CD14-positive monocyte (primary cell): ENCODE measurements around the gene TTC12. TPM values are rescaled to one million over a fixed set of nuclear protein-coding genes. Genes with fewer than 3 reads are reported as not detected.

Source experiments
- DNase-seq, 3 donors: peaks; one replicate each; pipeline ENCODE4 v3.0.0-alpha.2; 2011 to 2022
- H2AFZ ChIP-seq: 2 replicates; pipeline ENCODE4 v1.6.0; 2012; ENCODE audit warnings: mild to moderate bottlenecking, low read depth, low read length, inconsistent platforms; ENCODE audit not compliant: insufficient read depth, poor library complexity, severe bottlenecking
- H3K27ac ChIP-seq, 2 donors: 1 replicate in 1 of 2; 2 replicates in 1 of 2; pipeline ENCODE4 v1.5.1; 2012 to 2013; ENCODE audit warnings: low read length in 2 of 2, control low read depth in 1 of 2, inconsistent platforms in 1 of 2, low read depth in 1 of 2, mild to moderate bottlenecking in 1 of 2
- H3K27me3 ChIP-seq, 2 donors: one replicate each; pipeline versions ENCODE4 v1.6.0 to v1.6.1; 2011 to 2013; ENCODE audit warnings: low read length in 2 of 2; ENCODE audit not compliant: control insufficient read depth in 2 of 2, insufficient read depth in 2 of 2
- H3K36me3 ChIP-seq, 2 donors: replicated peaks in 1 of 2; 1 replicate in 1 of 2; 2 replicates in 1 of 2; pipeline versions ENCODE4 v1.5.1 to v1.6.1; 2012 to 2013; ENCODE audit warnings: low read length in 2 of 2, control low read depth in 1 of 2, inconsistent platforms in 1 of 2, mild to moderate bottlenecking in 1 of 2; ENCODE audit not compliant: insufficient read depth in 2 of 2, control insufficient read depth in 1 of 2
- H3K4me1 ChIP-seq, 2 donors: 1 replicate in 1 of 2; 2 replicates in 1 of 2; pipeline versions ENCODE4 v1.5.1 to v1.6.1; 2012 to 2013; ENCODE audit warnings: low read length in 2 of 2, control low read depth in 1 of 2, inconsistent platforms in 1 of 2, mild to moderate bottlenecking in 1 of 2, moderate library complexity in 1 of 2; ENCODE audit not compliant: insufficient read depth in 2 of 2, control insufficient read depth in 1 of 2
- H3K4me2 ChIP-seq: replicated peaks from 2 replicates; pipeline ENCODE3; 2012; ENCODE audit warnings: low read length, moderate library complexity, mild to moderate bottlenecking; ENCODE audit not compliant: poor library complexity, severe bottlenecking; ENCODE audit errors: extremely low read depth
- H3K4me3 ChIP-seq, 3 experiments: fragments of 200-600 bp in 1 of 3; sonication (generic) in 1 of 3; replicated peaks in 1 of 3; 1 replicate in 2 of 3; 2 replicates in 1 of 3; pipeline ENCODE4 v1.5.1; 2011 to 2013; ENCODE audit warnings: low read length in 3 of 3, mild to moderate bottlenecking in 3 of 3, control low read depth in 2 of 3, low read depth in 2 of 3, inconsistent platforms in 1 of 3, moderate library complexity in 1 of 3
- H3K79me2 ChIP-seq: 2 replicates; pipeline ENCODE4 v1.6.0; 2012; ENCODE audit warnings: mild to moderate bottlenecking, control low read depth, inconsistent platforms, low read length, moderate library complexity; ENCODE audit not compliant: insufficient read depth
- H3K9ac ChIP-seq: 2 replicates; pipeline ENCODE4 v1.6.0; 2017; ENCODE audit warnings: low read length, mild to moderate bottlenecking; ENCODE audit not compliant: insufficient read depth, poor library complexity, severe bottlenecking
- H3K9me3 ChIP-seq, 2 donors: replicated peaks in 1 of 2; 1 replicate in 1 of 2; 2 replicates in 1 of 2; pipeline versions ENCODE4 v1.5.1 to v1.6.1; 2012 to 2013; ENCODE audit warnings: low read length in 2 of 2, control low read depth in 1 of 2; ENCODE audit not compliant: control insufficient read depth in 1 of 2, insufficient read depth in 1 of 2
- H4K20me1 ChIP-seq: 2 replicates; pipeline ENCODE4 v1.6.0; 2012; ENCODE audit warnings: mild to moderate bottlenecking, low read length, control low read depth, moderate library complexity; ENCODE audit not compliant: insufficient read depth
- H3K27ac Mint-ChIP-seq, 7 donors: one replicate each; pipeline ENCODE4 v1.8.0; 2020; ENCODE audit warnings: mild to moderate bottlenecking in 7 of 7, mixed read lengths in 7 of 7, moderate library complexity in 6 of 7, inconsistent platforms in 2 of 7
- H3K27me3 Mint-ChIP-seq, 3 donors: one replicate each; pipeline ENCODE4 v1.8.0; 2021 to 2022; ENCODE audit warnings: low read depth in 3 of 3, mild to moderate bottlenecking in 3 of 3, mixed read lengths in 3 of 3, moderate library complexity in 3 of 3, inconsistent platforms in 1 of 3
- H3K36me3 Mint-ChIP-seq, 2 donors: one replicate each; pipeline ENCODE4 v1.8.0; 2020; ENCODE audit warnings: mixed read lengths in 2 of 2, inconsistent platforms in 1 of 2, mild to moderate bottlenecking in 1 of 2
- H3K4me1 Mint-ChIP-seq: one replicate; pipeline ENCODE4 v1.8.0; 2020; ENCODE audit warnings: mild to moderate bottlenecking, mixed read lengths
- H3K4me3 Mint-ChIP-seq, 2 donors: one replicate each; pipeline ENCODE4 v1.8.0; 2020; ENCODE audit warnings: mild to moderate bottlenecking in 2 of 2, mixed read lengths in 2 of 2, moderate library complexity in 1 of 2
- H3K9me3 Mint-ChIP-seq, 7 donors: one replicate each; pipeline ENCODE4 v1.8.0; 2020 to 2022; ENCODE audit warnings: mixed read lengths in 7 of 7, mild to moderate bottlenecking in 6 of 7, moderate library complexity in 6 of 7, inconsistent platforms in 2 of 7
- WGBS: methylation state at CpG from one replicate; pipeline ENCODE4 v1.1.5; 2013; ENCODE audit warnings: missing lambda C conversion rate; ENCODE audit not compliant: insufficient coverage; 5-methylcytosine and 5-hydroxymethylcytosine counted together
- intact Hi-C, 2 donors: fragments of 100-400 bp; cut with micrococcal nuclease; formaldehyde crosslinking; loops; one replicate each; pipeline versions ENCODE4 v1.15.0 to v1.15.1; 2023
- polyA plus RNA-seq, 3 donors: library from polyadenylated mRNA; depleted of rRNA in 1 of 3; unstranded in 2 of 3; stranded (reverse) in 1 of 3; fragments of 300-500 nt in 2 of 3; fragments of >200 nt in 1 of 3; fragmentation: Illumina TruSeq in 2 of 3; gene quantifications; 1 replicate in 2 of 3; 2 replicates in 1 of 3; pipeline ENCODE4 v1.2.3, GENCODE V29; 2012 to 2021
- TF ChIP-seq, protein P1 (sequence below): fragments of 200-600 bp; IDR thresholded peaks from one replicate; pipeline ENCODE4 v1.8.0; 2022; ENCODE audit warnings: antibody characterized with exemption, mild to moderate bottlenecking

Gene TTC12
- polyA plus RNA-seq, 3 donors: 1.7 to 3.0 (median 2.4) TPM

DNA sequence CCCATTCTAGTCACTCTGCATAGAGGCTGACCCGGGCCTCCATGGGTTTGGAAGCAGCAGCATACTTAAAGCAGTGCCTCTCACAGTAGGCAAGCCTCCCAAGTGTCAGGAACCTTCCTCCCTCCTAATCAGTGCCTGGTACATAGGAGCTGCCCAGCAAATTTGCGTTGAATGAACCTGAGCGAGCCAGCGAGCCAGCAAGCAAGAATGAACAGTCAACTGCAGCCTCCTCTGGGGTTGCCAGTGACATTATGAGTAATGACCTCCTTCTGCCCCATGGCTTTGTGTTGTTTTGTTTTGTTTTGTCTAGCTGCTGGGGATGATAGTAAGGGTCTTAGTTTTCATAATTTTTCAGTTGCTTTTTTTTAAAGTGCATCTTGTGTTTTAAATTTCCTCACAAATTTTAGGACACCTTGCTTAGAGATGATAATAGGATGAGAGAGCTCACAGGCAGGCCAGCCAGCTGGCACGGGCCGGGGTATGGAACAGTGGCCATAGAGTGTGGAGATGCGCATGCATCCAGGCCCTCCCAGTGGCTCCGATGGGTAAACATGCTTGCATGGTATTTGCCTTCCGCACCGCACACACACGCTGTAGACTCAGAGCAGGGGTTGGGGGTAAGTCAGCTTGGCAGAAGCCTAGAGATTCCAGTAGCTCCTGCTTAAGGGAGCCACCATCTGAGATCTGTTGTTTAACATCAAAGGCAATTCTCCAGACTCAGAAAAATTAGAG lies 36.1 kb downstream of the TTC12 start:
- 93% methylated on average over 10 of the region's 11 CpGs for WGBS
- Histone ChIP-seq H3K4me1 (no peaks in the 10 kb centered on the region), H3K4me2 (no peak overlapping the region), H3K4me3 (no peak overlapping the region), H3K9ac (no peak overlapping the region), H3K27ac (no peak overlapping the region), H3K9me3 (no peaks in the 10 kb centered on the region), H4K20me1 (no peaks in the 10 kb centered on the region), H2AFZ (no peak overlapping the region), H3K36me3 (no peaks in the 10 kb centered on the region), H3K79me2 (no peaks in the 10 kb centered on the region), H3K27me3 (no peaks in the 10 kb centered on the region)
- H3K4me3 Mint-ChIP-seq: no peak overlapping the region
- intact Hi-C loops: no loop called here
- peaks cover 0 to 2% (median 0%) of the 10 kb centered on the region in 3 donors for H3K27me3 Mint-ChIP-seq
- H3K27ac Mint-ChIP-seq: no peak overlapping the region
- DNase-seq: no peak
- H3K9me3 Mint-ChIP-seq: peaks cover 0 to 11% (median 5%) of the 10 kb centered on the region in 7 donors
- TF ChIP-seq, protein P1, sequence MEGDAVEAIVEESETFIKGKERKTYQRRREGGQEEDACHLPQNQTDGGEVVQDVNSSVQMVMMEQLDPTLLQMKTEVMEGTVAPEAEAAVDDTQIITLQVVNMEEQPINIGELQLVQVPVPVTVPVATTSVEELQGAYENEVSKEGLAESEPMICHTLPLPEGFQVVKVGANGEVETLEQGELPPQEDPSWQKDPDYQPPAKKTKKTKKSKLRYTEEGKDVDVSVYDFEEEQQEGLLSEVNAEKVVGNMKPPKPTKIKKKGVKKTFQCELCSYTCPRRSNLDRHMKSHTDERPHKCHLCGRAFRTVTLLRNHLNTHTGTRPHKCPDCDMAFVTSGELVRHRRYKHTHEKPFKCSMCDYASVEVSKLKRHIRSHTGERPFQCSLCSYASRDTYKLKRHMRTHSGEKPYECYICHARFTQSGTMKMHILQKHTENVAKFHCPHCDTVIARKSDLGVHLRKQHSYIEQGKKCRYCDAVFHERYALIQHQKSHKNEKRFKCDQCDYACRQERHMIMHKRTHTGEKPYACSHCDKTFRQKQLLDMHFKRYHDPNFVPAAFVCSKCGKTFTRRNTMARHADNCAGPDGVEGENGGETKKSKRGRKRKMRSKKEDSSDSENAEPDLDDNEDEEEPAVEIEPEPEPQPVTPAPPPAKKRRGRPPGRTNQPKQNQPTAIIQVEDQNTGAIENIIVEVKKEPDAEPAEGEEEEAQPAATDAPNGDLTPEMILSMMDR: no peak
- no peaks in the 10 kb centered on the region for H3K4me1 Mint-ChIP-seq
- peaks cover 3 to 10% of the 10 kb centered on the region in 2 donors for H3K36me3 Mint-ChIP-seq

DNA sequence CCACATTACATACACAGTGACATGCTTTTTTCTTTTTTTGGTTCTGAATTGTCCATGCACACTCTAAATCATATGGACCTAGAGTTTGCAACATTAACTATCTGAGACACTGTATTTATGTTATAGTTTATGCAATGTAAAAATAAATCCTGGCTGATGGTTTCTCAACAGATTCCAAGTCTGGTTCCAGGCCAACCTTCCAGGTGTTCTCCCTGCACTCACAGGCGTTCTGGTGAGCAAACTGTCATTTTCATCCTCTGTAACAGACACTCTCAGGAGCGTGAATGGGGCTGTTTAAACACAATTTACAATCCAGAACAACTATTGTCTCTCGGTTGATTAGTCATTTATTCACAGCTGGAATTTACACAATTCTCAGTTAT lies 36.7 kb downstream of the TTC12 start:
- no peak for DNase-seq
- Histone ChIP-seq H3K27ac (no peak overlapping the region), H3K36me3 (no peaks in the 10 kb centered on the region), H2AFZ (no peak overlapping the region), H3K27me3 (no peaks in the 10 kb centered on the region), H3K9me3 (peaks cover under 1 to 3% of the 10 kb centered on the region in 2 donors), H3K4me2 (no peak overlapping the region), H3K4me1 (no peaks in the 10 kb centered on the region), H3K9ac (no peak overlapping the region), H3K79me2 (no peaks in the 10 kb centered on the region), H3K4me3 (no peak overlapping the region), H4K20me1 (no peaks in the 10 kb centered on the region)
- Mint-ChIP-seq H3K27me3 (peaks cover 0 to 1% (median 0%) of the 10 kb centered on the region in 3 donors), H3K4me3 (no peak overlapping the region), H3K4me1 (no peaks in the 10 kb centered on the region), H3K9me3 (peaks cover 2 to 15% (median 7%) of the 10 kb centered on the region in 7 donors), H3K36me3 (peaks cover 3 to 14% of the 10 kb centered on the region in 2 donors), H3K27ac (no peak overlapping the region)
- TF ChIP-seq, protein P1: no peak
- intact Hi-C loops: no loop called here
- WGBS: 83% methylated on average over 1 of the region's 3 CpGs
